HEK293 (cell line): Measurements from ENCODE around the gene IGF2R.
"Not testable (repeated sequence)": the region's sequence is repeated elsewhere in the genome, so short reads cannot be mapped to it uniquely, and the experiment has no call there.

Source experiments
- CTCF ChIP-seq: fragments of 450-650 bp; formaldehyde crosslinking; IDR thresholded peaks from 2 replicates; pipeline ENCODE4 v1.5.1; 2016; ENCODE audit warnings: missing biosample characterization, missing genetic modification characterization
- ZNF146 ChIP-seq: fragments of 450-650 bp; formaldehyde crosslinking; IDR thresholded peaks from 2 replicates; pipeline ENCODE4 v1.5.1; 2016; ENCODE audit warnings: missing biosample characterization, missing genetic modification characterization
- ZNF48 ChIP-seq: fragments of 450-650 bp; formaldehyde crosslinking; IDR thresholded peaks from 2 replicates; pipeline ENCODE4 v1.5.1; 2016; ENCODE audit warnings: missing biosample characterization, missing genetic modification characterization

- not testable (repeated sequence) for TF ChIP-seq ZNF146 (tag by site-specific recombination); ZNF48 (tag by site-specific recombination); CTCF
Observed at GRCh38 chr6:160092176-160092575, 123.3 kb downstream of the IGF2R start.
